ENCODE measurements around the gene SND1.

DNA sequence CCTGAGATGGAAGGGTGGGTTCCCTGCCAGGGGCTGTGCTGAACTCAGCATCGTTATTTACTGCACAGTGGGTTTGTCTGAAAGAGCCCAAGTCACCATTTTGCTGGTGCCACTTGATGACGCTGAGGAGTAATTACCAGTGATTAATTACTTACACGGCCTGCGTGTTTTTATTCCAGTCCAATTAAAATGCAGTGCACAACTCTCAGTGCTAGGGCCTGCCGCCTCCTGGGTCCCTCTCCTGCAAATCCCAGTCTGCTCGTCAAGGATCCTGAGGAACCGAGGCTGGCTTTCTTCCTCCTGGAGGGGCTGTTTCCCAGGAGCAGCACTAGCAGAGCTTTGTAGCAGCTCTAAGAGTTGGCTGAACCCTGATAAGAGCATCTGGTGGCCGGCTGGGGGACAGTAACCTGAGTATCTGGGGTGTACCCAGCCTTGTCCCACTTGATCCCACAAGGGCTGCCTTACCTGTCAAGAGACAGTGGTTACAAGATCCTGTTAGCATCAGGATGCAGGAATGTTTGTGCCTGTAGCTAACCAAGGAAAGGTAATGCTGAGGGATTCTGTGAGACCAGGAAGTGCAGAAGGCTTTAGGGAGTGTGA is 424.3 kb downstream of the SND1 start:
- TF ChIP-seq, protein P1, sequence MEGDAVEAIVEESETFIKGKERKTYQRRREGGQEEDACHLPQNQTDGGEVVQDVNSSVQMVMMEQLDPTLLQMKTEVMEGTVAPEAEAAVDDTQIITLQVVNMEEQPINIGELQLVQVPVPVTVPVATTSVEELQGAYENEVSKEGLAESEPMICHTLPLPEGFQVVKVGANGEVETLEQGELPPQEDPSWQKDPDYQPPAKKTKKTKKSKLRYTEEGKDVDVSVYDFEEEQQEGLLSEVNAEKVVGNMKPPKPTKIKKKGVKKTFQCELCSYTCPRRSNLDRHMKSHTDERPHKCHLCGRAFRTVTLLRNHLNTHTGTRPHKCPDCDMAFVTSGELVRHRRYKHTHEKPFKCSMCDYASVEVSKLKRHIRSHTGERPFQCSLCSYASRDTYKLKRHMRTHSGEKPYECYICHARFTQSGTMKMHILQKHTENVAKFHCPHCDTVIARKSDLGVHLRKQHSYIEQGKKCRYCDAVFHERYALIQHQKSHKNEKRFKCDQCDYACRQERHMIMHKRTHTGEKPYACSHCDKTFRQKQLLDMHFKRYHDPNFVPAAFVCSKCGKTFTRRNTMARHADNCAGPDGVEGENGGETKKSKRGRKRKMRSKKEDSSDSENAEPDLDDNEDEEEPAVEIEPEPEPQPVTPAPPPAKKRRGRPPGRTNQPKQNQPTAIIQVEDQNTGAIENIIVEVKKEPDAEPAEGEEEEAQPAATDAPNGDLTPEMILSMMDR (IDR thresholded peaks at IDR 0.05; ENCODE audit: insufficient read depth, low read length, poor library complexity, severe bottlenecking): no peak
- no peak for TF ChIP-seq EZH2phosphoT487 (conservative IDR thresholded peaks at IDR 0.05; ENCODE audit: low read length)

All from SU-DHL-6 (cell line).